IPS-20b (cell line): ENCODE data around the gene CADPS.

Experiments
- H3K27ac ChIP-seq: one replicate; pipeline ENCODE4 v1.5.1; 2013; ENCODE audit warnings: low read length
- H3K27me3 ChIP-seq: 2 replicates; pipeline ENCODE4 v1.6.1; 2013; ENCODE audit warnings: mild to moderate bottlenecking, low read length, inconsistent platforms; ENCODE audit not compliant: insufficient read depth
- H3K36me3 ChIP-seq: 2 replicates; pipeline ENCODE4 v1.6.1; 2013; ENCODE audit warnings: low read depth, mild to moderate bottlenecking, inconsistent platforms, low read length, moderate library complexity; ENCODE audit not compliant: insufficient read depth
- H3K4me1 ChIP-seq: 2 replicates; pipeline ENCODE4 v1.6.1; 2013; ENCODE audit warnings: mild to moderate bottlenecking, control low read depth, inconsistent platforms, low read length, moderate library complexity; ENCODE audit not compliant: insufficient read depth
- H3K4me3 ChIP-seq: 2 replicates; pipeline ENCODE4 v1.5.1; 2013; ENCODE audit warnings: mild to moderate bottlenecking, low read length, inconsistent platforms
- H3K9ac ChIP-seq: 2 replicates; pipeline ENCODE4 v1.6.1; 2013; ENCODE audit warnings: low read depth, mild to moderate bottlenecking, inconsistent platforms, low read length, moderate library complexity
- H3K9me3 ChIP-seq: 2 replicates; pipeline ENCODE4 v1.6.1; 2013; ENCODE audit warnings: mild to moderate bottlenecking, low read depth, low read length, inconsistent platforms; ENCODE audit not compliant: insufficient read depth

CADPS gene

DNA sequence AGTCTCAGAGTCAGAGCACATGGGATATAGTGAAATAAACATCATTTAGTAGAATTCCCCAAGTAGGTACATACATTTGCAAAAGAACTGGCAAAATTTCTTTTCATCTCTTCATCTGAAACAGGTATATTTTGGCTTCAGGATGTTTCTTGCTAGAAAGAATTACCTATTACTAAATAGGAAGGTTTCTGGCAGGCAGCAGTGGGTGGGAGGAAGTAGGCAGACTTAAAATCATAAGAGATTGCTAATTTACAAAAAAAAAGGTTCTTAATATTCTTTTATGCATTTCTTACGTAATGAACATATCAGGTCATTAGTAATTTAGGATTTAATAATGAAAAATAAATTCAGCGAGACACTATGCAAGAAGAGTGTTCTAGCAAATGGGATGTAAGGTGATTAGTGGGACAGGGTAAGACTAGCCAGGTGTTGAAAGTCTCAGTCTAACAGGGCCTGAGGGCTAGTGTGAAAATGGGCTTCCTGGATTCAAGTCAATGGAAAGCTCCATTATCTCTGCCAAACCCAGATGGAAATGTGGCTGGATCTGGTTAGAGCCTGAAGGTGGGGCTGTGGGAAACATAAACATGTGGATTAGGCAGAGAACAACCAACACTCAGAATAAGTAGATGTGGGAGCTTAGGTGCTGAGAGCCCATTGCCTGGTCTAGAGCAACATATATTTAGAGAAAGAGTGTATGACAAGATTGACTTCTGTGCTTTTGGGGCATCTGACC lies 374.5 kb downstream of the CADPS start:
- H3K9ac ChIP-seq = no peak overlapping the region
- H3K9me3 ChIP-seq = no peaks in the 10 kb centered on the region
- H3K4me3 ChIP-seq = no peak overlapping the region
- H3K36me3 ChIP-seq = no peaks in the 10 kb centered on the region
- H3K4me1 ChIP-seq = no peaks in the 10 kb centered on the region
- no peak overlapping the region for H3K27ac ChIP-seq
- no peaks in the 10 kb centered on the region for H3K27me3 ChIP-seq

DNA sequence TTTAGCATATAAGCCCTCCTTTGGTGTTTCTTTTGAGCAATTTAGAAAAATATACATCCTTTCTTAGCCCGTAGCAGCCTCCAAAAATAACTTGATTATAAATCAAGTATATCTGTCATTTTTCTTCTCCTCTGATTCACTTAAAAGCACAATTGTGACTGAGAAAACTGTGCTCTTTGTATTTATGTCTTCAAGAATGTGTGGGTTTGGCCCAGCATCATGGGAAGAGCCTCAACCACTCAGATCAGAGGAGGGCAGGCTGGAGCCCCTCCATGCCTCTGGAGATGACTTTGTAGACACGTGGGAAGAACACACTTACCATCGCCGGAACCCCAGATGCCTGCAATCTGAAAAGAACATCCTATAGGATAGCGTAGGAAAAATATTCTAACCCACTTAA lies 378.1 kb downstream of the CADPS start:
- H3K27ac ChIP-seq = no peak overlapping the region
- no peak overlapping the region for H3K4me3 ChIP-seq
- H3K4me1 ChIP-seq = no peaks in the 10 kb centered on the region

DNA sequence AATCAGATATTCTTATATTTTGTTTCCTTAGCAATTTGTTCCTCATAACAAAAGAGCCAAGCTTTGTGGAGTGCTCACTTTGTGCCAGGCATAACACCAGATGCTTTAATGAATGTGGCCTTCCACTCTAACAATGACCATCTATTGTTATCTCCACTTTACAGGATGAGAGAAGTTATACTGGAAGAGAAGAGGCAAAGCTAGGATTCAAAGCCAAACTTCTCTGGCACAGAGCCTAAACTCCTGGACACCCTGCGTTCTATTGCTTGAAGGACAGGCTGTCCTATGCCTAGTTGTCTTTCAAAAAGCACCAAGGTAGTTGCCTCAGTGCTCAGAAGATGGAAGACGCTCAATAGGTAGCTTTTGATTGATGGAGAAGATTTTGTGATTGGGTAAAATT lies 378.7 kb downstream of the CADPS start:
- H3K27ac ChIP-seq = no peak overlapping the region
- H3K4me1 ChIP-seq = no peaks in the 10 kb centered on the region
- no peak overlapping the region for H3K4me3 ChIP-seq
- no peak overlapping the region for H3K9ac ChIP-seq
- no peaks in the 10 kb centered on the region for H3K27me3 ChIP-seq
- H3K36me3 ChIP-seq = no peaks in the 10 kb centered on the region
- no peaks in the 10 kb centered on the region for H3K9me3 ChIP-seq

More for the DNA sequence above, 378.1 kb downstream of the CADPS start:
- Histone ChIP-seq H3K36me3 (no peaks in the 10 kb centered on the region), H3K27me3 (no peaks in the 10 kb centered on the region), H3K9ac (no peak overlapping the region), H3K9me3 (no peaks in the 10 kb centered on the region)

DNA sequence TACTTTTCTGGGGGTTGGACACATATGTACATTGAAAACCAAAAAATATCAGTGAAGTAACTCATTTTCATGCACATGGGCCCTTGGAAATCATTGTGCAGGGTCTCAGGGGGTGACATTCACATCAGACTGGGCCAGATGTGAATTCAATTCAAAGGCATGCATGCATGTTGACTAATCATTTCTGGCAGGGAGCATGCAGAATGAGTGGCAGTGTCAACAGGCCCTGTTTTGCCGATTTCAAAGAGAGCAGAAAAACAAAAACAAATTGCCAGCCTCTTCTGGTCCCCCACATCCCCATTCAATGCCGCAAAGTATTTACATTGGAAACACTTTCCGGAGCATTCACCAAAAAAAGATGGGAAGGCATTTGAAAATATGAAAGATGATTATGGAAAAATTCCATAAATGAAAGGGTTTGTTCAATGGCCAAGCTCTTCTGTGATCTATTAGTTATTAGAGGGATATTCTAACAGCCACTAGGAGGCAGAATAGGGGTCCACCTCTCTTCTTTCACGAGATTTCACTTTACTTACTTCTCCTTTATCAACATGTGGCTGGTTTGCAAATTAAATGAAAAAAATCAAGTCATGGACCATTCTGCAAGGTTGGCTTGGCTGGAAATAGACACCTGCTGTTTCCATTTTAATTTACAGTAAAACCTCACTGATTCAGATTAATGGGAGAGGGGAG lies 382.0 kb downstream of the CADPS start:
- Histone ChIP-seq H3K27me3 (no peaks in the 10 kb centered on the region), H3K9ac (no peak overlapping the region), H3K36me3 (no peaks in the 10 kb centered on the region), H3K4me1 (no peaks in the 10 kb centered on the region), H3K9me3 (no peaks in the 10 kb centered on the region), H3K27ac (no peak overlapping the region), H3K4me3 (no peak overlapping the region)

DNA sequence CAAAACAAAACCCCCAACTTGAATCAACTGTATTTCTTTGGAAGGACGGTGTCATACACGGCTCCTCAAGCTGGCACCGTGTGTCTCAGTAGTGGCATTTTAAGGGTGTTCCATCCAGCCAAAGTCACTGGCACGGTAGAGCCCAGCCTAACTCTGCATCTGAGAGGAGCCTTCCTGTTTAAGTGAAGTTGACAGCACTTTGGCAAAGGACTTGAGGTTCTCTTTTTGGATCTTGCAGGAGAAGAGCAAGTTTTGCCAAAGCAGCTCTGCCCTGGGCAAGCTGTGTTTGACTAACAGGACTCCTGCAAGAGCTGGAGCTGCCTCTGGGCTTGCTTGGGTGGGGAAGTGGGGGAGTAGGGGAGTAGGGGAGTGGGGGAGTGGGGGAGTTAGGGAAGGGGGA lies 392.3 kb downstream of the CADPS start:
- Histone ChIP-seq H3K9ac (no peak overlapping the region), H3K9me3 (no peaks in the 10 kb centered on the region), H3K27me3 (no peaks in the 10 kb centered on the region), H3K4me1 (peaks cover 13% of the 10 kb centered on the region), H3K4me3 (no peak overlapping the region), H3K36me3 (no peaks in the 10 kb centered on the region), H3K27ac (no peak overlapping the region)

DNA sequence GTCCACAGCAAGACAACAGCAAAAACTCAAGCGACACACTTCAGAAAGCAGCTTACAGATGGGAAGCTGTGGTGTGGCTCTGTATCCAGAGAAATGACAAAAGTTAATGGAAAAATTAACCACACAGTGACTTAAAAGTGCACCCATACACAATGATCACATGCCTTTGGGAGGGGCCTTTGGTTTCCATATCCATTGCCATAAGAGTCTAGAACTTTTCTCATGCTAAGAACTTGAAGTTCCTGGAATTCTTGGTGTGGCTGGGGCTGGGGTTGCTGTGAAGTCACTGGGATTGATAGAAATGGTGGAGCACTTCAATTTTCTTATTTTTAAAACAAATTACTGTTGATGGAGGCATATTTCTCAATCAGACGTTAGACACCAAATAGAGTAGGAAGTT lies 393.3 kb downstream of the CADPS start:
- Histone ChIP-seq H3K27me3 (no peaks in the 10 kb centered on the region), H3K9ac (no peak overlapping the region), H3K36me3 (no peaks in the 10 kb centered on the region), H3K4me1 (peaks cover 13% of the 10 kb centered on the region), H3K9me3 (no peaks in the 10 kb centered on the region), H3K27ac (no peak overlapping the region), H3K4me3 (no peak overlapping the region)

DNA sequence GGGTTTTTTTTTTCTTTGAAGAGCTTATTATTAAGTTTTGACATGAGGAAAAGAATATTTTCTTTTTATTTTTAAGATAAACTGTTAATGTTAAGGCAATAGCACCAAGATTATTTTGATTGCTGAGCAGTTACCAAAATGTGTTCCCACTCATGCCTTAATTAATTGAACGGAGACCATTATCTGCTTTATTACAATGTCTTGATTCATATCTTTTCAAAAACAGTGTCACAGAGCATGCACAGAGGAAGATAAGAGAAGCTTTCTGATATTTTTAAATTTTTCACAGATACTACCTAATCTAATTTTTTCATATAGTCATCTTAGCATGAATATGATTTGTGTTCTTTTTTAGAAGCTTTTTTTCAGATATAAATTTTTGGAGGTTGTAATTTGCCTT lies 395.2 kb downstream of the CADPS start:
- Histone ChIP-seq H3K4me3 (no peak overlapping the region), H3K36me3 (no peaks in the 10 kb centered on the region), H3K27ac (no peak overlapping the region), H3K4me1 (peaks cover 13% of the 10 kb centered on the region), H3K27me3 (no peaks in the 10 kb centered on the region), H3K9me3 (no peaks in the 10 kb centered on the region), H3K9ac (no peak overlapping the region)

DNA sequence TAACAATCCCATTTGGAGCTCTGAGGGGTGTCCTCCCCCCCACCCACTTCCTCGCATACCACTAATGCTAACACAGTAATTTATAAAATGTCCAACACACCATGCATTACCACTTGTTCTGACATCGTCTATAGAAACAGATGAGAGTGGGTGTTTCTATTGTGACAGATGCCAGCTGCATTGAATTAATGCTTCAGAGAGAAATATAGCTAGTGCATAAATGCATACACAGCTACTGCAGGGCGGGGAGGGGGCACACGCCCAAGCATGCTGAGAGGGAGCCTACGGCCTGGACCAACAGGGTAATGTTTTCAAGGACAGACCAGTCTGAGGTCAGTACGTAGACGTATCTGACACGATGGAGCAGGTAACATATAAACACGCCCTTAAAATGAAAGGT lies 395.9 kb downstream of the CADPS start:
- H3K36me3 ChIP-seq = no peaks in the 10 kb centered on the region
- H3K9me3 ChIP-seq = no peaks in the 10 kb centered on the region
- H3K4me3 ChIP-seq = no peak overlapping the region
- no peaks in the 10 kb centered on the region for H3K27me3 ChIP-seq
- no peak overlapping the region for H3K9ac ChIP-seq
- H3K27ac ChIP-seq = no peak overlapping the region
- H3K4me1 ChIP-seq = peaks cover 13% of the 10 kb centered on the region

DNA sequence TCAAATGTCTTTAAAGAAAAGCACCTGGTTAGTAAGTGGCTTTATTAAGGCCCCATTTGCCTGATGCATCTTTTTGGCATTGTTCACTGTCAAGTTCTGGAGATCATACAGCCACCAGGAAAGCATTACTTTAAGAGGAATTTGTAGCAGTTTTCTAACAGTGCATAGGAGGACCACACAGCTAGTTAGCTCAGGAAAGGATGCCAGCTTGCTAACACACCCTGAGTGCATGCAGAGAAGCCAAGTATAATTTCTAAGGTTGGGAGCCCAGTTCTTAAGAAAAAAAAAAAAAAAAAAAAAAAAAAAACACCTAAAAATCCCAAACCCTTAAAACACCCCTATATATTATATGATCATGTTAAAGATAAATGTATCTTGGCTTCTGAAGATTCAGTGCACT lies 399.9 kb downstream of the CADPS start:
- H3K36me3 ChIP-seq = no peaks in the 10 kb centered on the region
- H3K4me1 ChIP-seq = no peaks in the 10 kb centered on the region
- no peaks in the 10 kb centered on the region for H3K9me3 ChIP-seq
- no peak overlapping the region for H3K27ac ChIP-seq
- no peaks in the 10 kb centered on the region for H3K27me3 ChIP-seq
- no peak overlapping the region for H3K9ac ChIP-seq
- H3K4me3 ChIP-seq = no peak overlapping the region

DNA sequence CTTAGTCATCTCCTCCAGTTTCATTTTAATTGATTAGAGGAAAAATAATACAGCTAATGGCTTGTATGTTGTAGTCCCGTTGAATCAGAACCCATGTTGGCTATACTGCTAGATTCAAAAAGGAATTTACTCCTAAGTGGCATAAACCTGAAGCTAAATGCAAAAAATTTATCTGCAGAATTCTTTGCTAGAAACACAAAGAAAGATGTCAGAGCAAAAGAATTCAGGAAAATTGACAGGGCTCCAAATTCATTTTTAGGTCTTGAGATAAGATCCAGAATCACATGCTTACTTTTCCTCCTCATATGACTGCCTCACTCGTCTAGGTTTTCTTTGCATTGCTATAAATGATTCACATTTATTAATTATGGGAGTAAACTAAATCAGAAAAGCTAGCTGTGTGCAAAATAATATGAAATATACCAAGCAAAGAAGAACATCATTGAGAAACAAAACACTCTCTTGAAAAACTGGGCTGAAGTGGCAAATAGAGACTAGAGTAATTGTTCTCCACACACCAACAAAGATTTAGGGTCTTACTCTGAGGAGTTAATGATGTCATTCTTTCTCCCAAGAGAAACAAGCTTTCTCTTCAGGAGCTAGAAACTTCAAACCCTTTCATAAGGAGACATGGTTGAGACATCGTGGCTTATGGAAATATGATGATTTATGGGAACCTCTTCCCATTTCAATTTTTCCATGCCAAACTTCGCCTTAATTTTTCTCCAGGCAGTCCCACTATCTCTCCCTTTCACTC lies 407.1 kb downstream of the CADPS start:
- no peak overlapping the region for H3K4me3 ChIP-seq
- no peaks in the 10 kb centered on the region for H3K36me3 ChIP-seq
- no peak overlapping the region for H3K27ac ChIP-seq
- H3K9ac ChIP-seq = no peak overlapping the region
- H3K9me3 ChIP-seq = no peaks in the 10 kb centered on the region
- peaks cover 4% of the 10 kb centered on the region; the same call in 1 of the 2 replicates for H3K4me1 ChIP-seq
- no peaks in the 10 kb centered on the region for H3K27me3 ChIP-seq

DNA sequence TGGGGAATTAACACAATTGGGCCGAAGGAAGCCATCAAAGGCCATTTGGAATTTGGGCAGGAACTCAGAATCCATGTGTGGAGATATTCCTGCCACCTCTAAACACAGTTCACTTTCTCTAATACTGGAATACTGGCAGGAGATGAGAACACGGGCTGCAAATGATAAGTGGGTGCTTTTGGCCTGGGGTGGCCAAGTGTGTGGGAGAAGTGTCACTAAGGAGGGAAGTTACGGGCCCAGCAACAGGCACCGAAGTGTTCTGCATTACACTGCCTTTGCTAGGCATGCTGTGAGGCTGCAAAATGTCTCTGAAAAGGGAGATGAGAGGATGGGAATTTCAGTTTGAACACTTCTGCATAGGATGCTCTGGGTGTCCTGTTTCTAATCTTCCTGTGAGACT lies 412.4 kb downstream of the CADPS start:
- no peaks in the 10 kb centered on the region for H3K27me3 ChIP-seq
- H3K36me3 ChIP-seq = no peaks in the 10 kb centered on the region
- H3K4me3 ChIP-seq = no peak overlapping the region
- peaks cover 4% of the 10 kb centered on the region; the same call in 1 of the 2 replicates for H3K4me1 ChIP-seq
- no peaks in the 10 kb centered on the region for H3K9me3 ChIP-seq
- no peak overlapping the region for H3K9ac ChIP-seq
- H3K27ac ChIP-seq = no peak overlapping the region
